Measurements from ENCODE around the gene CSHL1.
A peak's percentile ranks its signal among the peaks of the same experiment; 100 is the strongest.

The CSHL1 gene

DNA sequence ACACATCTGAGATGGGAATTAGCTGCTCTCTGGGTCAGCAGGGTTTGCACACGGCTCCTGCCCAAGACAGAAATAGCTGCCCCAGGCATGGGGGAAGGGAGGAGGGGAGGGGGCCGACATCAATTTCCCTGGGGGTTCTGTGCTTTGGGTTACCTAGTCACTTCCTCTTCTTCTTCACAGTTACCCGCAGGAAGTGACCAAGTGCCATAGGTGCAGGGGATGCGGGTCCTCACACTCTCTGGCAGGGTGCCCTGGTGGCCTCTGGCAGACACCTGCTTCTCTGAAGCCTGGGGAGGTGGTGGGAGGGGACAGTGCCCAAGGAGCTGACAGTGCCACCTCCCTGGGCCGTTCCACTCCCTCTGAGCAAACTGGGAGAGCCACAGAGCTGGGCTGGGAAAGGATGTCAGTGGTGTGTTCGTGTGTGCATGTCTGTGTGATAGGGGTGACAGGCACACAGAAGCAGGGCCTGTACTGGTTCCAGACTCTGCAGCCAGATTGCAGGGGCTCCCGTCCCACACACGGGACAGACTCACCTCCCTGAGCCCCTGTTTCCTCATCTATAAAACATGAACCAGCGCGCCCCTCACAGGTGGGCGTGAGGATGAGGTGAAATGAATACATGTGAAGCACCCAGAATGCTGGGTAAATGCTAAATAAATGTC, 43.5 kb upstream of the CSHL1 start:
- H3K27ac ChIP-seq (ENCODE audit: low read depth, low read length) = peak overlapping the region; percentile 35; the same call in 1 of the 2 replicates

DNA sequence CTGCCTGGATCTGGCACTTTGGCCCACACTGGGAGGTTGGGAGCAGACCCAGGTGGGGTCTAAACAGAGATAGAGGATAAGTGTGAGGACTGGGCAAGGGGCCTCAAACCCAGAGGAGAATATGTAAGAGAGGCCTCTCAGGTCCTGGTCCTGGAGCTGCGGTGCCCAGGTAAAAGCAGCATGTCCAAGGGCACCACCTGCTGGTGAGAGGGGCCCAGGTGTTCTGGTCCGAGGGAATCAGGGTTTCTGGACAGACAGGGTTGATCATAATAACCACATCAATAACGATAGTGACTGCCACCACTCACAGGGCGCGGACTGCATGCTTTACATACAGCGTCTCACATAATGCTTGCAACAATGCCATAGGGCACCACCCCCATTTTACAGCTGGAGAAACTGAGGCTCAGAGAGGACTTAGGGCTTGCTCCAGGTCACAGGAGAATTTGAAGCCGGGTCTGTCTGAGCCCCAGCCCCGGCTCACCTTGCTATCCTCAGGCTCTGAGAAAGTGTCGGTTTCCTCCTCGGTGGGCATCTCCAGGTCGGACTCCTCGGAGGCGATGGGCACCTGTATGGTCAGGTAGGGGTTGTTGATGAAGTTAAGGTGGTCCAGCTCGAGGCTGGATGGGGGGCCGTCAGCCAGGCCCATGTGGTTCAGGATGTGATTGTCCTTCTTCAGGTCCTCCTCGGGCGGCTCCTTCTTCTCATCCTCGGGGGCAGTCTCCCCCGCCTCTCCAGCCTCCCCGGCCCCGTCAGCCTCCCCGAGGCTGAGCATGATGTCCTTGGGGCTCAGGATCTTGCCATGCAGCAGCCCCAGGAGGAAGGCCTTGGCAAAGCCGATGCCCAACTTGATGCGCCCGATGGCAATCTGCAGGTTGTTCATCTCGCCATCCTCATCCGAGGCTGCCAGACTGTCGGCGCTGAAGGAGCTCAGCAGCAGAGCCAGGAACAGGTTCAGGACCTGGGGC, 40.2 kb upstream of the CSHL1 start:
- Histone ChIP-seq H3K36me3 (ENCODE audit: control insufficient read depth, low read length) (no peaks in the 10 kb centered on the region), H3K4me1 (ENCODE audit: control insufficient read depth, low read length) (peaks cover 29% of the 10 kb centered on the region), H3K27ac (ENCODE audit: low read depth, low read length) (no peak overlapping the region), H3K79me2 (ENCODE audit: control insufficient read depth, low read length) (no peaks in the 10 kb centered on the region), H3K4me2 (ENCODE audit: low read length) (no peak overlapping the region), H3K4me3 (ENCODE audit: low read length) (no peak overlapping the region), H4K20me1 (ENCODE audit: control insufficient read depth, insufficient read depth, low read depth, low read length) (no peaks in the 10 kb centered on the region), H3K9me2 (replicated peaks; ENCODE audit: control insufficient read depth, low read length) (no peaks in the 10 kb centered on the region), H3K27me3 (ENCODE audit: control insufficient read depth, low read length) (peaks cover 3% of the 10 kb centered on the region; the same call in 1 of the 2 replicates), H3K9me3 (ENCODE audit: control insufficient read depth, insufficient read depth, low read length) (no peaks in the 10 kb centered on the region), H3F3A (ENCODE audit: control insufficient read depth, insufficient read depth) (peaks cover 5% of the 10 kb centered on the region; the same call in 1 of the 2 replicates)
- TF ChIP-seq EZH2phosphoT487 (IDR thresholded peaks at IDR 0.05; ENCODE audit: borderline replicate concordance, low read length) = no peak
- TF ChIP-seq, protein P1, sequence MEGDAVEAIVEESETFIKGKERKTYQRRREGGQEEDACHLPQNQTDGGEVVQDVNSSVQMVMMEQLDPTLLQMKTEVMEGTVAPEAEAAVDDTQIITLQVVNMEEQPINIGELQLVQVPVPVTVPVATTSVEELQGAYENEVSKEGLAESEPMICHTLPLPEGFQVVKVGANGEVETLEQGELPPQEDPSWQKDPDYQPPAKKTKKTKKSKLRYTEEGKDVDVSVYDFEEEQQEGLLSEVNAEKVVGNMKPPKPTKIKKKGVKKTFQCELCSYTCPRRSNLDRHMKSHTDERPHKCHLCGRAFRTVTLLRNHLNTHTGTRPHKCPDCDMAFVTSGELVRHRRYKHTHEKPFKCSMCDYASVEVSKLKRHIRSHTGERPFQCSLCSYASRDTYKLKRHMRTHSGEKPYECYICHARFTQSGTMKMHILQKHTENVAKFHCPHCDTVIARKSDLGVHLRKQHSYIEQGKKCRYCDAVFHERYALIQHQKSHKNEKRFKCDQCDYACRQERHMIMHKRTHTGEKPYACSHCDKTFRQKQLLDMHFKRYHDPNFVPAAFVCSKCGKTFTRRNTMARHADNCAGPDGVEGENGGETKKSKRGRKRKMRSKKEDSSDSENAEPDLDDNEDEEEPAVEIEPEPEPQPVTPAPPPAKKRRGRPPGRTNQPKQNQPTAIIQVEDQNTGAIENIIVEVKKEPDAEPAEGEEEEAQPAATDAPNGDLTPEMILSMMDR (IDR thresholded peaks at IDR 0.05; ENCODE audit: low read depth, low read length, poor library complexity, severe bottlenecking) = peak; percentile 77

More for the DNA sequence above, 43.5 kb upstream of the CSHL1 start:
- Histone ChIP-seq H4K20me1 (ENCODE audit: control insufficient read depth, insufficient read depth, low read depth, low read length) (no peaks in the 10 kb centered on the region), H3K27me3 (ENCODE audit: control insufficient read depth, low read length) (peaks cover 3% of the 10 kb centered on the region; the same call in 1 of the 2 replicates), H3K4me1 (ENCODE audit: control insufficient read depth, low read length) (peaks cover 19% of the 10 kb centered on the region), H3F3A (ENCODE audit: control insufficient read depth, insufficient read depth) (peaks cover 5% of the 10 kb centered on the region; the same call in 1 of the 2 replicates), H3K9me3 (ENCODE audit: control insufficient read depth, insufficient read depth, low read length) (no peaks in the 10 kb centered on the region), H3K4me2 (ENCODE audit: low read length) (peak overlapping the region; percentile 74), H3K36me3 (ENCODE audit: control insufficient read depth, low read length) (no peaks in the 10 kb centered on the region), H3K9me2 (replicated peaks; ENCODE audit: control insufficient read depth, low read length) (no peaks in the 10 kb centered on the region), H3K79me2 (ENCODE audit: control insufficient read depth, low read length) (no peaks in the 10 kb centered on the region), H3K4me3 (ENCODE audit: low read length) (peak overlapping the region; percentile 49)
- no peak for TF ChIP-seq EZH2phosphoT487 (IDR thresholded peaks at IDR 0.05; ENCODE audit: borderline replicate concordance, low read length)
- TF ChIP-seq, protein P1 (IDR thresholded peaks at IDR 0.05; ENCODE audit: low read depth, low read length, poor library complexity, severe bottlenecking) = peak; percentile 54

DNA sequence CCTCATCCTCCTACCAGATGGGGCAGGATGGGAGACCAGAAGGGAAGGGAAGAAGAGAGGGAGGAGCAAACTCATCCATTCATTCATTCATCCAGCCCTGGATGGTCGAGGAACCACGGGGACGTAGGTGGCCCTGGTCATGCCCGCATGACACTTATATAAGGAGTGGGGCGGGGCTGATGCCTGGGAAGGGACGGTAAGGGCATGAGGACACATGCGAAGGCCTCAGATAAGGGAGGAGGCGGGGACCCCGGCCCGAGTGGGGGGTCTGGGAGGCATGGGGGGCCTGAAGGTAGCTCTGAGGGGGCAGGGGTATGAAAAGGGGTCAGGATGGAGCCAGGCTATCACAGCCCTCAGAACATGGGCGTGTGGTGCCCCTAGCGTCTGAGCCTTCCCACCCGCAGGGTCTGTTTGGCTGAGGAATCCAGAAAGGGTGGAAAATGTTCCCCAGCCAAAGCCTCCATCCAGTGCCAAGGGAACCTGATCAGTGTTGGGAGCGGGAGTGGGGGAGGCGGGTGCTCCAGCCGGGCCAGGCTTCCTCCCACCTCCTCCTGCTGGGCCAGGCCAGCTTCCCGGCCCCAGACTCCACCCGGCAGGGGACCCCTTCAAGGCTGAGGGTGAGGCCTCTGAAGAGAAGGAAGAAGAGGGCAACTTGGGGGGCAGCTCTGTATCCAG, 38.7 kb upstream of the CSHL1 start:
- H3K4me1 ChIP-seq (ENCODE audit: control insufficient read depth, low read length) = peaks cover 39% of the 10 kb centered on the region
- no peaks in the 10 kb centered on the region for H3K36me3 ChIP-seq (ENCODE audit: control insufficient read depth, low read length)
- no peaks in the 10 kb centered on the region for H3K9me2 ChIP-seq (replicated peaks; ENCODE audit: control insufficient read depth, low read length)
- no peaks in the 10 kb centered on the region for H3K79me2 ChIP-seq (ENCODE audit: control insufficient read depth, low read length)
- no peak overlapping the region for H3K4me2 ChIP-seq (ENCODE audit: low read length)
- H3K27ac ChIP-seq (ENCODE audit: low read depth, low read length) = no peak overlapping the region
- H3K27me3 ChIP-seq (ENCODE audit: control insufficient read depth, low read length) = peaks cover 3% of the 10 kb centered on the region; the same call in 1 of the 2 replicates
- no peaks in the 10 kb centered on the region for H3K9me3 ChIP-seq (ENCODE audit: control insufficient read depth, insufficient read depth, low read length)
- peaks cover 8% of the 10 kb centered on the region; the same call in 1 of the 2 replicates for H3F3A ChIP-seq (ENCODE audit: control insufficient read depth, insufficient read depth)
- TF ChIP-seq EZH2phosphoT487 (IDR thresholded peaks at IDR 0.05; ENCODE audit: borderline replicate concordance, low read length) = no peak
- TF ChIP-seq, protein P1 (IDR thresholded peaks at IDR 0.05; ENCODE audit: low read depth, low read length, poor library complexity, severe bottlenecking) = peak; percentile 32
- H4K20me1 ChIP-seq (ENCODE audit: control insufficient read depth, insufficient read depth, low read depth, low read length) = no peaks in the 10 kb centered on the region
- no peak overlapping the region for H3K4me3 ChIP-seq (ENCODE audit: low read length)

Measured in DOHH2 (cell line).